ENCODE data around the gene PCDHGA8. TPM values are rescaled to one million over a fixed set of nuclear protein-coding genes. Genes with fewer than 3 reads are reported as not detected.
"Not testable (repeated sequence)": the region's sequence is repeated elsewhere in the genome, so short reads cannot be mapped to it uniquely, and the experiment has no call there.

Gene PCDHGA8
- total RNA-seq, 1 experiment from 2014 or later, result 0.05 TPM

- in situ Hi-C loops (cut with HindIII; ENCODE audit: low pct_unique_long_range_greater_than_20kb, low sequenced_read_pairs); DNase-seq (ENCODE audit: low read depth, low spot score): not testable (repeated sequence)
Measured at GRCh38 chr5:141394401-141395187, 2.2 kb downstream of the PCDHGA8 start.

- DNase-seq (ENCODE audit: low read depth, low spot score); in situ Hi-C loops (cut with HindIII; ENCODE audit: low pct_unique_long_range_greater_than_20kb, low sequenced_read_pairs): not testable (repeated sequence)
Measured at GRCh38 chr5:141397756-141398551, 5.5 kb downstream of the PCDHGA8 start, which contains the start of gene PCDHGB5. TSS of gene PCDHGB5 (plus strand) at chr5:141397947. CDS start at chr5:141398128, 181 bp downstream.

- in situ Hi-C loops (cut with HindIII; ENCODE audit: low pct_unique_long_range_greater_than_20kb, low sequenced_read_pairs), result no loop called here
- DNase-seq (ENCODE audit: low read depth, low spot score), result no peak
Measured at GRCh38 chr5:141398608-141399007, 6.2 kb downstream of the PCDHGA8 start.

GRCh38 chr5:141399555-141400258, 7.3 kb downstream of the PCDHGA8 start:
- no peak for DNase-seq (ENCODE audit: low read depth, low spot score)
- in situ Hi-C loops (cut with HindIII; ENCODE audit: low pct_unique_long_range_greater_than_20kb, low sequenced_read_pairs), result no loop called here

GRCh38 chr5:141402553-141403243, 10.3 kb downstream of the PCDHGA8 start, which contains the start of gene PCDHGA9:
TSS of gene PCDHGA9 (plus strand) at chr5:141402778. CDS start at chr5:141402953, 175 bp downstream.
- DNase-seq (ENCODE audit: low read depth, low spot score), result peak; percentile 23
- in situ Hi-C loops (cut with HindIII; ENCODE audit: low pct_unique_long_range_greater_than_20kb, low sequenced_read_pairs), result no loop called here

GRCh38 chr5:141403387-141403786, 11.0 kb downstream of the PCDHGA8 start:
- in situ Hi-C loops (cut with HindIII; ENCODE audit: low pct_unique_long_range_greater_than_20kb, low sequenced_read_pairs), result no loop called here

GRCh38 chr5:141407790-141408505, 15.5 kb downstream of the PCDHGA8 start, which contains the start of gene PCDHGB6:
TSS of gene PCDHGB6 (plus strand) at chr5:141408021. CDS start at chr5:141408203, 182 bp downstream.
- not testable (repeated sequence) for DNase-seq (ENCODE audit: low read depth, low spot score)

More at GRCh38 chr5:141403387-141403786, 11.0 kb downstream of the PCDHGA8 start:
- no peak for DNase-seq (ENCODE audit: low read depth, low spot score)

GRCh38 chr5:141409598-141410306, 17.3 kb downstream of the PCDHGA8 start:
- DNase-seq (ENCODE audit: low read depth, low spot score), result no peak
- in situ Hi-C loops (cut with HindIII; ENCODE audit: low pct_unique_long_range_greater_than_20kb, low sequenced_read_pairs), result no loop called here

More at GRCh38 chr5:141407790-141408505, 15.5 kb downstream of the PCDHGA8 start, which contains the start of gene PCDHGB6:
- in situ Hi-C loops (cut with HindIII; ENCODE audit: low pct_unique_long_range_greater_than_20kb, low sequenced_read_pairs), result not testable (repeated sequence)

- no peak for DNase-seq (ENCODE audit: low read depth, low spot score)
- in situ Hi-C loops (cut with HindIII; ENCODE audit: low pct_unique_long_range_greater_than_20kb, low sequenced_read_pairs), result no loop called here
Measured at GRCh38 chr5:141411575-141411974, 19.1 kb downstream of the PCDHGA8 start.

GRCh38 chr5:141412854-141413539, 20.6 kb downstream of the PCDHGA8 start, which contains the start of gene PCDHGA10:
TSS of gene PCDHGA10 (plus strand) at chr5:141412987. CDS start at chr5:141413176, 189 bp downstream.
- DNase-seq (ENCODE audit: low read depth, low spot score), result peak; percentile 52
- in situ Hi-C loops (cut with HindIII; ENCODE audit: low pct_unique_long_range_greater_than_20kb, low sequenced_read_pairs), result no loop called here

GRCh38 chr5:141413540-141414069, 21.2 kb downstream of the PCDHGA8 start:
- no peak for DNase-seq (ENCODE audit: low read depth, low spot score)
- in situ Hi-C loops (cut with HindIII; ENCODE audit: low pct_unique_long_range_greater_than_20kb, low sequenced_read_pairs), result no loop called here

- in situ Hi-C loops (cut with HindIII; ENCODE audit: low pct_unique_long_range_greater_than_20kb, low sequenced_read_pairs); DNase-seq (ENCODE audit: low read depth, low spot score): not testable (repeated sequence)
Measured at GRCh38 chr5:141414548-141415274, 22.3 kb downstream of the PCDHGA8 start.

- in situ Hi-C loops (cut with HindIII; ENCODE audit: low pct_unique_long_range_greater_than_20kb, low sequenced_read_pairs); DNase-seq (ENCODE audit: low read depth, low spot score): not testable (repeated sequence)
Measured at GRCh38 chr5:141415275-141415618, 22.8 kb downstream of the PCDHGA8 start.

- peak; percentile 82 for DNase-seq (ENCODE audit: low read depth, low spot score)
Measured at GRCh38 chr5:141417494-141418172, 25.2 kb downstream of the PCDHGA8 start, which contains the start of gene PCDHGB7. TSS of gene PCDHGB7 (plus strand) at chr5:141417677. CDS start at chr5:141417860, 183 bp downstream.

More at GRCh38 chr5:141417494-141418172, 25.2 kb downstream of the PCDHGA8 start, which contains the start of gene PCDHGB7:
- in situ Hi-C loops (cut with HindIII; ENCODE audit: low pct_unique_long_range_greater_than_20kb, low sequenced_read_pairs), result not testable (repeated sequence)
